NCI-H2196 treated with DMSO at 0.1 percent for 48 hours (cell line): Measurements from ENCODE around the gene NELL1.

ENCODE experiments used
- DNase-seq: peaks from one replicate; lab custom pipeline; 2025; ENCODE audit not compliant: unreplicated experiment; lab: John Stamatoyannopoulos, UW

Gene NELL1

GRCh38 chr11:21403069-21403468 lies 733.7 kb downstream of the NELL1 start:
- no peak for DNase-seq

- DNase-seq = no peak
These were observed 736.0 kb downstream of the NELL1 start for GRCh38 chr11:21405422-21405821.

- no peak for DNase-seq
These were observed 741.1 kb downstream of the NELL1 start for GRCh38 chr11:21410513-21410912.

GRCh38 chr11:21411104-21411503 lies 741.7 kb downstream of the NELL1 start:
- peak; percentile 34 for DNase-seq

GRCh38 chr11:21411597-21411996 lies 742.2 kb downstream of the NELL1 start:
- no peak for DNase-seq

- DNase-seq = no peak
These were observed 743.4 kb downstream of the NELL1 start for GRCh38 chr11:21412652-21413383.

GRCh38 chr11:21414953-21415352 lies 745.6 kb downstream of the NELL1 start:
- no peak for DNase-seq

GRCh38 chr11:21415606-21416005 lies 746.2 kb downstream of the NELL1 start:
- no peak for DNase-seq

- no peak for DNase-seq
These were observed 752.4 kb downstream of the NELL1 start for GRCh38 chr11:21421711-21422329.

GRCh38 chr11:21426931-21427330 lies 757.5 kb downstream of the NELL1 start:
- no peak for DNase-seq

GRCh38 chr11:21427726-21428125 lies 758.3 kb downstream of the NELL1 start:
- DNase-seq = no peak

- no peak for DNase-seq
These were observed 759.4 kb downstream of the NELL1 start for GRCh38 chr11:21428796-21429195.

- DNase-seq = no peak
These were observed 760.0 kb downstream of the NELL1 start for GRCh38 chr11:21429401-21429800.

GRCh38 chr11:21430537-21430936 lies 761.2 kb downstream of the NELL1 start:
- DNase-seq = no peak

- no peak for DNase-seq
These were observed 777.7 kb downstream of the NELL1 start for GRCh38 chr11:21446939-21447590.

GRCh38 chr11:21447871-21448270 lies 778.5 kb downstream of the NELL1 start:
- DNase-seq = no peak

- no peak for DNase-seq
These were observed 786.8 kb downstream of the NELL1 start for GRCh38 chr11:21456186-21456585.

GRCh38 chr11:21460082-21460481 lies 790.7 kb downstream of the NELL1 start:
- no peak for DNase-seq

GRCh38 chr11:21461701-21462100 lies 792.3 kb downstream of the NELL1 start:
- no peak for DNase-seq

- DNase-seq = no peak
These were observed 795.3 kb downstream of the NELL1 start for GRCh38 chr11:21464601-21465193.

GRCh38 chr11:21465203-21465602 lies 795.8 kb downstream of the NELL1 start:
- DNase-seq = no peak

- no peak for DNase-seq
These were observed 796.5 kb downstream of the NELL1 start for GRCh38 chr11:21465920-21466319.
